ENCODE measurements around the gene CYP46A1.

CYP46A1 gene

DNA sequence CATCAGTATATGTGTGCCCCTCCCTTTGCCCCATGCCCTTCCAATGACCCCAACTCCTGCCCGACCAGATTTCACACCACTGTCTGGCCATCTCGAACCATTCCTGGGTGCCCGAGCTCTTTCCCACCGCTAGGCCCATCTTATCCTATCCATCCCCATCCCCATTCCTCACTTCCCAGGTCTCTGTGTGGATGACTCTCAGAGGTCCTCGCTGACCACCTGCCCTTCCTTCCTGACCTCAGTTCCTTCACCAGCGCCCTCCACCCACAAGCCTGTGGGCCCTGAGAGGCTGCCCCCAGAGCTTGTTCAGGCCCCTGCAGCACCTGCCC is 49.1 kb downstream of the CYP46A1 start:
- Histone ChIP-seq H3K4me3 (replicated peaks; ENCODE audit: insufficient read depth, low read length) (no peak overlapping the region), H3K27me3 (ENCODE audit: insufficient read depth, poor library complexity, severe bottlenecking) (peaks cover 26% of the 10 kb centered on the region), H3K27ac (replicated peaks) (no peak overlapping the region)
- TF ChIP-seq GABPA (IDR thresholded peaks at IDR 0.05; ENCODE audit: low read depth), result no peak
- TF ChIP-seq SPI1 (IDR thresholded peaks at IDR 0.05; ENCODE audit: borderline replicate concordance, low read depth), result no peak
- TF ChIP-seq REST (IDR thresholded peaks at IDR 0.05; ENCODE audit: insufficient replicate concordance, low read depth), result no peak
- no peak for DNase-seq (ENCODE audit: low read depth in 1 of 2, low spot score in 1 of 2)

GRCh38 chr14:99733540-99734405 is 49.7 kb downstream of the CYP46A1 start:
- Histone ChIP-seq H3K27me3 (ENCODE audit: insufficient read depth, poor library complexity, severe bottlenecking) (peaks cover 27% of the 10 kb centered on the region), H3K4me3 (replicated peaks; ENCODE audit: insufficient read depth, low read length) (no peak overlapping the region), H3K27ac (replicated peaks) (no peak overlapping the region)
- DNase-seq (ENCODE audit: low read depth in 1 of 2, low spot score in 1 of 2), result no peak
- peak; percentile 23 for TF ChIP-seq SPI1 (IDR thresholded peaks at IDR 0.05; ENCODE audit: borderline replicate concordance, low read depth)
- no peak for TF ChIP-seq REST (IDR thresholded peaks at IDR 0.05; ENCODE audit: insufficient replicate concordance, low read depth)

- no peak for TF ChIP-seq REST (IDR thresholded peaks at IDR 0.05; ENCODE audit: insufficient replicate concordance, low read depth)
- no peak for TF ChIP-seq SPI1 (IDR thresholded peaks at IDR 0.05; ENCODE audit: borderline replicate concordance, low read depth)
- no peak for TF ChIP-seq CTCF (IDR thresholded peaks at IDR 0.05; ENCODE audit: insufficient read depth, low read length)
- no peak for TF ChIP-seq POLR2AphosphoS5 (IDR thresholded peaks at IDR 0.05; ENCODE audit: low read depth)
- no peak for TF ChIP-seq GABPA (IDR thresholded peaks at IDR 0.05; ENCODE audit: low read depth)
- DNase-seq (ENCODE audit: low read depth in 1 of 2, low spot score in 1 of 2), result no peak
Observed at GRCh38 chr14:99734406-99735051, 50.4 kb downstream of the CYP46A1 start.

More at GRCh38 chr14:99734406-99735051, 50.4 kb downstream of the CYP46A1 start:
- Histone ChIP-seq H3K4me3 (replicated peaks; ENCODE audit: insufficient read depth, low read length) (no peak overlapping the region), H3K27ac (replicated peaks) (no peak overlapping the region), H3K27me3 (ENCODE audit: insufficient read depth, poor library complexity, severe bottlenecking) (peaks cover 30% of the 10 kb centered on the region)
